B cell (primary cell): ENCODE results near the gene PLEKHM3. TPM values are rescaled to one million over a fixed set of nuclear protein-coding genes. Genes with fewer than 3 reads are reported as not detected.

Source experiments
- ATAC-seq: fragments of 200-7000 bp; cut with Tn5 transposase; one replicate; pipeline ENCODE4 v1.10.0; 2021; ENCODE audit warnings: low read depth, mild to moderate bottlenecking, moderate number of reproducible peaks, moderate library complexity
- CTCF ChIA-PET: fragments of 350-600 bp; sonication (Branson Sonifier 250); formaldehyde crosslinking; loops from one replicate; lab custom pipeline; 2021; ENCODE audit warnings: antibody characterized with exemption, inconsistent platforms; lab: Charles Lee
- POLR2A ChIA-PET: fragments of 350-600 bp; sonication (Branson Sonifier 250); formaldehyde crosslinking; loops from one replicate; lab custom pipeline; 2021; ENCODE audit warnings: antibody characterized with exemption; lab: Charles Lee
- DNase-seq: peaks from one replicate; pipeline ENCODE4 v3.0.0; 2013
- H2AFZ ChIP-seq: 2 replicates; pipeline ENCODE4 v1.6.1; 2012; ENCODE audit warnings: mild to moderate bottlenecking, low read depth, low read length; ENCODE audit not compliant: insufficient read depth, poor library complexity, severe bottlenecking
- H3K27ac ChIP-seq, 2 donors: 1 replicate in 1 of 2; 2 replicates in 1 of 2; pipeline ENCODE4 v1.5.1; 2012 to 2013; ENCODE audit warnings: low read length in 2 of 2, mild to moderate bottlenecking in 2 of 2, moderate library complexity in 1 of 2
- H3K27me3 ChIP-seq, 4 experiments: fragments of 200-600 bp in 1 of 4; sonication (generic) in 1 of 4; replicated peaks in 1 of 4; 1 replicate in 2 of 4; 2 replicates in 2 of 4; pipeline versions ENCODE4 v1.6.1 to v1.7.0; 2013 to 2016; ENCODE audit warnings: low read length in 3 of 4, mild to moderate bottlenecking in 2 of 4, mixed read lengths in 1 of 4, moderate library complexity in 1 of 4; ENCODE audit not compliant: insufficient read depth in 4 of 4, control insufficient read depth in 3 of 4; ENCODE audit errors: control extremely low read depth in 1 of 4
- H3K36me3 ChIP-seq, 2 experiments: replicated peaks in 1 of 2; 1 replicate in 1 of 2; 2 replicates in 1 of 2; pipeline versions ENCODE4 v1.6.1 to v1.7.1; 2013; ENCODE audit warnings: low read length in 1 of 2; ENCODE audit not compliant: insufficient read depth in 2 of 2, control insufficient read depth in 1 of 2; ENCODE audit errors: control extremely low read depth in 1 of 2, extremely low read depth in 1 of 2
- H3K4me1 ChIP-seq, 2 donors: fragments of 200-600 bp in 1 of 2; sonication (generic) in 1 of 2; 1 replicate in 1 of 2; 2 replicates in 1 of 2; pipeline versions ENCODE4 v1.5.1 to v1.6.1; 2013 to 2017; ENCODE audit warnings: low read length in 2 of 2; ENCODE audit not compliant: control insufficient read depth in 2 of 2, insufficient read depth in 2 of 2
- H3K4me2 ChIP-seq: replicated peaks from 2 replicates; pipeline ENCODE3; 2012; ENCODE audit warnings: mild to moderate bottlenecking, low read depth, low read length; ENCODE audit not compliant: poor library complexity, severe bottlenecking
- H3K4me3 ChIP-seq, 5 experiments: fragments of 200-600 bp in 1 of 5; sonication (generic) in 1 of 5; 1 replicate in 3 of 5; 2 replicates in 2 of 5; pipeline versions ENCODE4 v1.5.1 to v1.7.0; 2011 to 2016; ENCODE audit warnings: low read length in 4 of 5, mild to moderate bottlenecking in 4 of 5, low read depth in 2 of 5, control low read depth in 1 of 5, moderate library complexity in 1 of 5; ENCODE audit not compliant: insufficient read depth in 1 of 5; ENCODE audit errors: control extremely low read depth in 1 of 5, extremely low read depth in 1 of 5
- H3K79me2 ChIP-seq: fragments of 200-600 bp; sonication (generic); one replicate; pipeline ENCODE4 v1.6.0; 2016; ENCODE audit warnings: low read length; ENCODE audit not compliant: control insufficient read depth, insufficient read depth
- H3K9ac ChIP-seq: fragments of 200-600 bp; sonication (generic); 2 replicates; pipeline ENCODE4 v1.6.1; 2017; ENCODE audit warnings: mild to moderate bottlenecking, low read length, moderate library complexity
- H3K9me3 ChIP-seq, 3 donors: one replicate each; pipeline versions ENCODE4 v1.6.1 to v1.7.1; 2013; ENCODE audit warnings: low read length in 2 of 3; ENCODE audit not compliant: control insufficient read depth in 2 of 3, insufficient read depth in 1 of 3; ENCODE audit errors: control extremely low read depth in 1 of 3
- H4K20me1 ChIP-seq: 2 replicates; pipeline ENCODE4 v1.6.0; 2012; ENCODE audit warnings: mild to moderate bottlenecking, low read length; ENCODE audit not compliant: insufficient read depth, control insufficient read depth, poor library complexity, severe bottlenecking
- H3K27ac Mint-ChIP-seq: one replicate; pipeline ENCODE4 v1.8.0; 2021; ENCODE audit warnings: mixed read lengths
- H3K27me3 Mint-ChIP-seq: one replicate; pipeline ENCODE4 v1.8.0; 2021; ENCODE audit warnings: mixed read lengths
- H3K4me1 Mint-ChIP-seq: one replicate; pipeline ENCODE4 v1.8.0; 2021; ENCODE audit warnings: mixed read lengths
- H3K4me3 Mint-ChIP-seq: one replicate; pipeline ENCODE4 v1.8.0; 2021; ENCODE audit warnings: mixed read lengths
- H3K9me3 Mint-ChIP-seq: one replicate; pipeline ENCODE4 v1.8.0; 2022; ENCODE audit warnings: mixed read lengths; ENCODE audit not compliant: insufficient read depth
- CTCF ChIP-seq: fragments of 200-600 bp; IDR thresholded peaks from one replicate; pipeline ENCODE4 v1.8.0; 2022; ENCODE audit warnings: antibody characterized with exemption, mild to moderate bottlenecking
- EZH2 ChIP-seq: IDR thresholded peaks from 2 replicates; pipeline ENCODE4 v1.6.1; 2012; ENCODE audit warnings: borderline replicate concordance, low read depth, mild to moderate bottlenecking, moderate library complexity, low read length; ENCODE audit not compliant: insufficient read depth, poor library complexity, severe bottlenecking
- WGBS: methylation state at CpG from one replicate; pipeline ENCODE4 v1.1.5; 2013; ENCODE audit warnings: missing lambda C conversion rate; ENCODE audit not compliant: insufficient coverage; 5-methylcytosine and 5-hydroxymethylcytosine counted together
- intact Hi-C: fragments of 100-400 bp; cut with micrococcal nuclease; formaldehyde crosslinking; loops from one replicate; pipeline ENCODE4 v1.10.0; 2022
- polyA plus RNA-seq: library from polyadenylated mRNA; depleted of rRNA; stranded (reverse); fragments of >200 nt; gene quantifications from 2 replicates; pipeline ENCODE4 v1.2.3, GENCODE V29; 2012
- total RNA-seq, 2 donors: library from RNA; stranded (reverse); fragments of 120-200 nt in 1 of 2; gene quantifications; 1 replicate in 1 of 2; 2 replicates in 1 of 2; pipeline versions ENCODE4 v1.2.3 to v1.2.4, GENCODE V29; 2013 to 2022

The PLEKHM3 gene
- total and polyA plus RNA-seq, 2 donors (not counting 1 experiment from before 2014, with no cell fraction given), result 4.0 to 17.7 TPM

- 100% methylated on average over 1 of the region's 2 CpGs for WGBS
- Histone ChIP-seq H3K9me3 (no peaks in the 10 kb centered on the region), H3K27ac (no peak overlapping the region), H3K79me2 (peaks cover 5% of the 10 kb centered on the region), H3K4me1 (peaks cover 15 to 23% of the 10 kb centered on the region in 2 donors), H4K20me1 (no peaks in the 10 kb centered on the region), H3K36me3 (no peaks in the 10 kb centered on the region), H2AFZ (no peak overlapping the region), H3K27me3 (no peaks in the 10 kb centered on the region), H3K9ac (no peak overlapping the region), H3K4me2 (no peak overlapping the region), H3K4me3 (no peak overlapping the region)
- no peaks in the 10 kb centered on the region for H3K27me3 Mint-ChIP-seq
- no peak overlapping the region for H3K27ac Mint-ChIP-seq
- CTCF ChIA-PET, result interaction anchor here (1.1 to 1.5 kb wide), 2 partner anchors 11 to 223 kb away, joined by 3 read pairs; no protein-coding TSS in a partner anchor
- POLR2A ChIA-PET, result interaction anchor here (0.5 kb wide), 1 partner anchor 17 kb away, joined by 5 read pairs; no protein-coding TSS in a partner anchor
- TF ChIP-seq CTCF (no peak), EZH2 (no peak)
- no peak for ATAC-seq
- no peak for DNase-seq
- H3K4me1 Mint-ChIP-seq, result peaks cover 37% of the 10 kb centered on the region
- H3K4me3 Mint-ChIP-seq, result no peak overlapping the region
- intact Hi-C loops, result no loop called here
- H3K9me3 Mint-ChIP-seq, result no peaks in the 10 kb centered on the region
Observed at GRCh38 chr2:207969249-207969648, 56.1 kb downstream of the PLEKHM3 start.

- TF ChIP-seq EZH2, result no peak
- no peak for TF ChIP-seq CTCF
- peaks cover 1 to 3% of the 10 kb centered on the region in 2 experiments for H3K36me3 ChIP-seq
- no peaks in the 10 kb centered on the region for H3K27me3 Mint-ChIP-seq
- no peak for DNase-seq
- H3K4me1 Mint-ChIP-seq, result peaks cover 37% of the 10 kb centered on the region
- H2AFZ ChIP-seq, result no peak overlapping the region
- H3K27me3 ChIP-seq, result no peaks in the 10 kb centered on the region
- H3K4me3 Mint-ChIP-seq, result no peak overlapping the region
- peaks cover 15 to 23% of the 10 kb centered on the region in 2 donors for H3K4me1 ChIP-seq
- no peaks in the 10 kb centered on the region for H4K20me1 ChIP-seq
- ChIA-PET CTCF (no interaction called here), POLR2A (no interaction called here)
- H3K79me2 ChIP-seq, result peaks cover 5% of the 10 kb centered on the region
- ATAC-seq, result no peak
- H3K9ac ChIP-seq, result no peak overlapping the region
- no peak overlapping the region for H3K27ac Mint-ChIP-seq
- H3K4me2 ChIP-seq, result no peak overlapping the region
- WGBS, result no CpG with 5 or more reads among the region's 3 CpGs
- H3K27ac ChIP-seq, result no peak overlapping the region
- peaks cover 1% of the 10 kb centered on the region for H3K9me3 Mint-ChIP-seq
- no peak overlapping the region for H3K4me3 ChIP-seq
- intact Hi-C loops, result no loop called here
- H3K9me3 ChIP-seq, result peaks cover 2 to 6% (median 4%) of the 10 kb centered on the region in 3 donors
Observed at GRCh38 chr2:207967121-207967520, 58.2 kb downstream of the PLEKHM3 start.
